ENCODE measurements around the gene OR4D11.

Gene OR4D11

DNA sequence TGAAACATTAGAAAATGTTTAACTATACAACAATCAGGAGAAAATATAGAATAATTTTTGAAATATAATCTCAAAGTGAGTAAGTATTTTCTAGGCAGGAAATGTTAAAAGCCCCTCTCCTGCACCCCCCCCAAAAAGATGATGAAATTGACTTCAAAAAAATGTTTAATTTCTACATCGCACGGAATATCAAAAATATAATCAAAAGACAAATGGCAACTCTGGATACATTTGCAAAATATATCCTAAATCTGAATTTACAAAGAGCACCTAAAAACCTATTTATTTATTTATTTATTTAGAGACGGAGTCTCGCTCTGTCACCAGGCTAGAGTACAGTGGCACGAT is 44.9 kb downstream of the OR4D11 start:
- no peak for DNase-seq (ENCODE audit: low read depth)

GRCh38 chr11:59550368-59550841 is 47.0 kb downstream of the OR4D11 start:
- DNase-seq (ENCODE audit: low read depth), result peak; percentile 60

GRCh38 chr11:59550842-59551658 is 47.7 kb downstream of the OR4D11 start:
- DNase-seq (ENCODE audit: low read depth), result peak; percentile 63

DNA sequence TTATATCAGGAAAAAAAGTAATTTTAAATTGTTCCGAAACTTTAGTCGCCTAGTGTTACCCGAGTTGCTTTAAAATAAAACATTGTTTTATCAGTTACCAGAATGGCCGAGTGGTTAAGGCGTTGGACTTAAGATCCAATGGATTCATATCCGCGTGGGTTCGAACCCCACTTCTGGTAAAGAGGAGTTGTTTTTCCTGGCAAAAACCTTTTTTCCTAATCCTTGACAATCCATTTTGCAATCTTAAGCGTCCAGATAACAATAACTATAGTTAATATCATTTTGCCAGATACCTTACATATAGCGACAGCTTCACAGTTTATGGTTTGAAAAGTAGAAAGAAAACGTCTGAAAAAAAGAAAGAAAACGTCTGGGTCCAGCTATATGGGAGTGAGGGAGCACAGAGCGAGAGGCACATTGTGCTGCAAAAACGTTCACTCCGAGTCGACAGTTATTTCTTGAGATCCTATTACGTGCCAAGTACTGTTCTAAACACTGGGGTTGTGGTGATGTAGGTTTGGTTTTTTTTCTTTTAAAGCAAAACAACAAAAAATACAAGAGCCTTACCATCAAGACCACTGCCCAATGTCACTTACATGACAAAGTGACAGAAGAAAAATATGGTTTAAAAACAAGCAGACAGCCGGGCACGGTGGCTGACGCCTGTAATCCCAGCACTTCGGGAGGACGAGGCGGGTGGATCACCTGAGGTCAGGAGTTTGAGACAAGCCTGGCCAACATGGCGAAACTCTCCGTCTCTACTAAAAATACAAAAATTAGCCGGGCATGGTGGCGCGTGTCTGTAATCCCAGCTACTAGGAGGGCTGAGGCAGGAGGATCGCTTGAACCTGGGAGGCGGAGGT is 48.5 kb downstream of the OR4D11 start:
- no peak for DNase-seq (ENCODE audit: low read depth)

DNA sequence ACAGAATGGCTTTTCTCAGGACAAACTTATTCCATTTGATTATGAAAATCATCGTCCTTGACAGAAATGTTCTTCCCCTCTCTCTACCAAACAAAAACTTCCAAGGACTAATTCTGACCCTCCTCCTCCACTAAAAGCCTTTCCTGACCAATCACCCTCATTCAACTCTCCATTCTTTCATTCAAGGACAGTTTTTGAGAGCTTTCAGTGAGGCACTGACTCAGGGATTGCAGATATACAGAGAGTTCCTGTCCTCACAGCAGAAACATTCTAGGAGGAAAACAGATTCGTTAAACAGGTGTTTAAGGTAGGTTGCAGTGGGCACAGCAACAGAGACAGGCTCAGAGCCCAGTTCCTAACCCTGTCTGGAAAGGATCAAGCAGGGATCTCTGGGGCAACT is 49.5 kb downstream of the OR4D11 start:
- DNase-seq (ENCODE audit: low read depth), result no peak

DNA sequence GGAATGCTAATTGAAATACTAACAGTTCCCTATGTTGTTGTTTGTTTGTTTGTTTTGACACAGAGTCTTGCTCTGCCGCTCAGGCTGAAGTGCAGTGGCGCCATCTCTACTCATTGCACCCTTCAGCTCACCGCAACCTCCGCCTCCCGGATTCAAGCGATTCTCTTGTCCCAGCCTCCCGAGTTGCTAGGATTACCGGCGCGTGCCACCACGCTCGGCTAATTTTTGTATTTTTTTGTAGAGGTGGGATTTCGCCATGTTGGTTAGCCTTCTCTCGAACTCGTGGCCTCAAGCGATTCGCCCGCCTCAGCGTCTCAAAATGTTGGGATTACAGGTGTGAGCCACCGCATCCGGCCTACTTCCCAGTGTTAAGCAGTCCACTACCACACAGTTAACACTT is 49.9 kb downstream of the OR4D11 start:
- no peak for DNase-seq (ENCODE audit: low read depth)

Measured in stimulated activated CD8-positive, alpha-beta memory T cell treated with anti-CD3 and anti-CD28 coated beads, Interleukin-15, amount 100 ng/mL, for 1 hour (primary cell).